GM12873 (cell line): ENCODE data around the gene IL1RAPL1.

Experiments
- CTCF ChIP-seq: IDR thresholded peaks from 2 replicates; pipeline ENCODE4 v1.5.1; 2012; ENCODE audit warnings: low read depth, mild to moderate bottlenecking, moderate library complexity, low read length, control low read depth; ENCODE audit not compliant: insufficient read depth; ENCODE audit errors: missing control alignments

IL1RAPL1 gene

GRCh38 chrX:29643181-29643580, 1055.9 kb downstream of the IL1RAPL1 start:
- no peak for TF ChIP-seq CTCF

- TF ChIP-seq CTCF, result no peak
Measured at GRCh38 chrX:29648161-29648560, 1060.9 kb downstream of the IL1RAPL1 start.

- TF ChIP-seq CTCF, result no peak
Measured at GRCh38 chrX:29652484-29652883, 1065.2 kb downstream of the IL1RAPL1 start.

GRCh38 chrX:29653721-29654120, 1066.5 kb downstream of the IL1RAPL1 start:
- TF ChIP-seq CTCF, result no peak

GRCh38 chrX:29659911-29660310, 1072.7 kb downstream of the IL1RAPL1 start:
- no peak for TF ChIP-seq CTCF

- TF ChIP-seq CTCF, result no peak
Measured at GRCh38 chrX:29661290-29661689, 1074.0 kb downstream of the IL1RAPL1 start.

- TF ChIP-seq CTCF, result no peak
Measured at GRCh38 chrX:29662101-29662500, 1074.9 kb downstream of the IL1RAPL1 start.
